Raji (cell line): Measurements from ENCODE around the gene CD59.
A peak's percentile ranks its signal among the peaks of the same experiment; 100 is the strongest.

Source experiments
- POLR2A ChIP-seq: IDR thresholded peaks from 2 replicates; pipeline ENCODE4 v1.6.1; 2011; ENCODE audit warnings: low read depth, low read length, control low read depth; ENCODE audit not compliant: insufficient read depth

CD59 gene

DNA sequence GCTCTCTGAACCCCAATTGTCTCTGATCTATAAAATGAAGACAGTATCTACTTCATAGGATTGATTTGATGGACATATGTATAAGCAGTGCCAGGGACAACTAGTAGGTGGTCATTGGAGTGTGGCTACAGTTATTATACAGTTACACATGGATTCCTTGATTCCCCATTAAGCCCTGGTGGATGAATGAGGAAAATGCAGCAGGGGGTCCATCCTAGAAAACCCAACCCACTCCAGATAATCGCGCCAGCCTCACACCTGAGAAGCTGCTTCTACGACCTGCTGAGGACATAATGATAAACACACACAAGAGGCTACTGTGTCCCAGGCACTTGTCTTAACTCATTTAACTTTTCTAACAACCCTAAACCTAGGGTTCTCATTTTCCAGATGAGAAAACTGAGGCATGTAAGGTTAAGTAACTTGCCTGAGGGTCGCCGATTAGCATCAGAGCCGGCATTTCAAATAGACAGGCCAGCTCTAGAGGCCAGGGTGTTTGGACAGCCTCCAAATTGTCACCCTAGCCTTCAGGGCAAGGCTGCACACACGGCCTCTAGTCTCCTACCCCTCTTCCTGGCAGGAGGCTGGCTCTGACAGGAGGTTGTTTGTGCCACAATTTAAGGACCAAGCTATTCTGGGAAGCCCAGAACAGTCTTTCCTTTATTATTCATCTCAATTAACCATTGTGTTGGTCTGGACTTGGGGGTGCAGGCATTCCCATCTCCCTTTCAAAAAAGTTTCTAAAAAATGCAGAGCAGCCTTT lies 31.8 kb downstream of the CD59 start:
- TF ChIP-seq POLR2A = no peak

DNA sequence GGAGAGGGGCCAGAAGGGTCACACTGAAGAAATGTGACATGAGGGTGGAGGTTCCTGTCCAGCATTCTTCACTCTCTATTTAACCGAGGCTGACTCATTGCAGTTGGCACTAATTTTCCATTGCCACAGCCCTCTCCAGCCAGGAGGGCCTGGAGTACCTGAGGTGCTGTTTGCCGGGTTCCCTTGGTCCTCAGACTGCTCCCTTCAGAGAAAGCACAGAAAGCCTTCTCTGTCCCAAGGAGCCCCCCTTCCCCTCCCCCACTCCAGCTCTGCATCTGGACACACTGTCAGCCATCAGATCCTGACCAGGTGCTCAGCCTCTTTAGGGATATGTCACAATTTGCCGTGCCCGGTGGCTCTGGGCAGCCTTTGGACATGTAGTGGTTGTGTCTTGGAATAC lies 32.4 kb downstream of the CD59 start:
- TF ChIP-seq POLR2A = no peak

DNA sequence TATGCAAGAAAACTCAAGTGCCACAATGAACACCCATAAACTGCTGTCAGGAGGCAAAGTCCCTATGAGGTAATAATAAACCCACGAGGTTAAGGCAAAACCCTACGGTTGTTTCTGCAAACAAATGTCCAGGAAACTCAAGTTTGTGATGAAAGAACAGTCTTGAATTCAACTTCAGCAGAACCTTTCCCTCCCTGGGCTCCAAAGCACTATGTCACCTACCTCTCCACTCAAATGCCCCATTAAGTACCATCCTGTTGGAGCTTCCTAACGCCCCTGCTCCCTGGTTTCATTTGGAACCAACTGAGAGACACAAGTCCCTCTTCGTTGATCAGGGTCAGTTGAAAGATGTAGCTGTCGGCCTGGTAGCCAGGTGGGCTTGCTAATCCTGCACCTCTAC lies 33.0 kb downstream of the CD59 start:
- TF ChIP-seq POLR2A = no peak

DNA sequence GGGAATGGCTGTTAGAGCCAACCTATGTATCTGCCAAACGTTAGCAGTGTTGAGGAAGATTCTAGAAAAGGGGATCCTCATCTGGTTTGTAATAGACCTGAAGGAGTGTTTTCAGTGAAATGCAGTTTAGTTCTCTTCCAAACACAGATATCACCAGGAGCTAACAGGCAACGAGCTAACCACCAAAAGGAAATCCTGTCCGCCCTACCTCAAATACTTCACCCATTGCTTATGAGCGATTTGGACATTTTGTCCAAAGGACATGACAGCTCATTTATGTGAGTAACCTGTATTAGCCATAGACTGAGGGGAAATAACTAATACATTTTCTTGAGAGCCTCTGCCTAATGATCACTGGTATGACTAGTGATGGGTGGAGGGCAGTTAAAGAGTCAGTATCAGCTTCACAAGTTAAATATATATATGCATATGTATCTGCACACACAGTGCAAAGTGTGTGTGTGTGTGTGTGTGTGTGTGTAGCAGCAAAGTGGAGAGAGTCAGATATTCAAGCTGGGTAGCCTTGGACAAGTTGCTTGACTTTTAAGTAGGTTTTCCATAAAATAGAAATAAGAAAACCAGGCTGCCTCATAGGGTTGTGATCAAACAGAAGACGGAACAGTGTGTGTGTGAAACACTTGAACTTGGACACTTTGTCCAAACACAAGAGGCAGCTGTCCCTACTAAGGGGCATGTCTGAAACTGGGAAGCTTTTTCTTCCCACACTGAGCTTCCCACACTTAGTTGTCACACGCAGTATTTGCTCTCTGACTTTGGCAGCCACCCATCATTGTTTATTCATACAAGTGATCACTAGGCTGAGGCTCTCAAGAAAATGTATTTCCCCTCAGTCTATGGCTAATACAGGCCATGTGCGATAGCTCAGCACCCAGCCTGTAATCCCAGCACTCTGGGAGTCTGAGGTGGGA lies 34.7 kb downstream of the CD59 start:
- TF ChIP-seq POLR2A = no peak

DNA sequence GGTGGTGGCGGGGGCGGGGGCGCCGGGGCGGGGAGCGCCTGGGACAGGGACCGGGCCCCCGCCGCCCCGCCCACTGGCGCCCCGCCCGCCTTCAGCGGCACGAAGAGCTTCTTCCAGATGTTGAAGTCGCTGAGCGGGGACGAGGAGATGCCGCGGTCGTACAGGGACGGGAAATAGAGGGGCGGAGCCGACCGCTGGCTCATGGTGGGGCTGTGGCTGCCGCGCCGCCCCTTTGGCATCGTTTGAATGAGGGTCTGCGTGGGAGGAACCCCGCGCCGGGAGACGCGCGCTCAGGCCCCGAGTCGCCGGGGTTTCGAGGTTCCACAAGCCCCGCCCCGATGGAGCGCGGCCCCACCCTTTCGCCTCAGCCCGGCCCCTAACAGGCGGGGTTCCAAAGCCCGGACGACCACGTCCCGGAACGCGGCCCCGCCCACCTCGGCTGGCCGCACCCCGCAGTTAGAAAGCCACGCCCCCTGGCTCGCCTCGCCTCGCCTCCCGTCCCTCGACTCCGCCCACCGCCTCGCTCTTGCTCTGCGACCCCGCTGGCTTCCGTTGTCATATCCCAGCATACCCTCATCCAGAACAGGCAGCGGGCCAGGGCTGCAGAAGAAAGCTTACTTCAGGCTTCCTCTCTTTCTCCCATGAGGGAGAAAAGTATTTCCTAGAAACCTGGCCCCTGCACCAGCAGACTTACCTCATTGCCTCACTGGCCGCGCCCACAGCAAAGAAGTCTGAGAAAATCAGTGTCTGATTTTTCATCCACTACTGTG lies 35.5 kb downstream of the CD59 start, which contains the start of gene C11orf91:
TSS of gene C11orf91 (minus strand) at position 325 of the 770 bp plus-strand sequence. CDS start at position 239, 86 bp downstream.
- peak; percentile 64 for TF ChIP-seq POLR2A

DNA sequence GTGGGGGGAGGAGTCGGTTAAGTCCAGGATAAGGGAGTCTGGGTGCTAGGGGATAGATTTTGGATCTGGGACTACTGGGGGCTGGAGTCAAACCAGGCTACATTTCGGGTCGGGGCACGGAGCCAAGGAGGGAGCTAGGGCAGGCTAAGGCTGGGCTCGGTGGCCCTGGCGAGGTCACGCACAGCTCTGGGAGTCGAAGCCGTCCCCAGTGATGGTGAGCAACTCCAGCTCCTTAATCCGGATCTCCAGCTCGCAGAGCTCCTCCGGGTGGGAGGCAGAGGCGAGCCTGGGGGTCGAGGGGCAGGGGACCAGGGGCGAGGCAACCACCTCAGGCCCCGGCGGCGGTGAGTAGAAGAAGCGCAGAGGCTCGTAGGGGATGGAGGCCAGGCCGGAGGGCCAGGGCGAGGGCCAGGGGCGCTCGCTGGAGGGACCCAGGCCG lies 36.1 kb downstream of the CD59 start:
- TF ChIP-seq POLR2A = no peak

DNA sequence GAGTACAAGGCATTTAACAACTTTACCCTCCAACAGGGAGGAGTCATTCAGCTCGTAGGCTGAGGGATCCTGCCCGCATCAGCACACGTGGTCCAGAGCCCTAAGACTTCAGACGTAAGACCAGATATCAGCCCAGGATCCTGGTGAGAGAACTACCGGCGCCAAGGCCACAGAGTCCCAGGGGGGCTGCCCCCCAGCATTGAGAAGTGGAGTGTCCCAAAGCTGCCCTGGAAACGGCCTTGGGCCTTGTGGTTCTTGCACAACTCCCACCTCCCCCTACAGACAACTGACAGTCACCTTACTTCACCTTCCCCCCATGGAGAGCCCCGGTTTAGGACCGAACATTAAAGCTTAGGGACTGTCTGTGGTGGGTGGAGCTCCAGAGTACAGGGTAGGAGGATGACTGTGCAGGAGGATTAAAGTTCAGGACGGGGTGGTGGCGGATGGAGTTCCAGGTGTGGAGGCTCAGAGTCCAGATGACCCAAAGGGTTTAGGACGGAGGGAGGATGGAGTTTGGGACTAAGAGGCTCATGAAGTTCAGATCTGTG lies 36.6 kb downstream of the CD59 start:
- TF ChIP-seq POLR2A = no peak

DNA sequence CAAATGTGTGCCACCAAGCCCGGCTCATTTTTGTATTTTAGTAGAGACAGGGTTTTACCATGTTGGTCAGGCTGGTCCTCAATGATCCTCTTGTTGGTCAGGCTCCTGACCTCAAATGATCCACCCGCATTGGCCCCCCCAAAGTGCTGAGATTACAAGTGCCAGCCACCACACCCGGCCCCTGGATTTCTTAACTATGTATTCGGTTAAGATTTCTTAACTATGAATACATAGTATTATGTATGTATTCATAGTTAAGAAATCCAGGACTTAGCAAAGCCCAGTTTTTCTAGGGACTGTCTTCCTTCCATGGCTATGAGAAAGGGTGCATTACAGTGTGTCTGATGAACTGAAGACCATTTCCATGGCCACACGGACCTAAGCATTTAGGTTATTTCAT lies 37.3 kb downstream of the CD59 start:
- TF ChIP-seq POLR2A = no peak

DNA sequence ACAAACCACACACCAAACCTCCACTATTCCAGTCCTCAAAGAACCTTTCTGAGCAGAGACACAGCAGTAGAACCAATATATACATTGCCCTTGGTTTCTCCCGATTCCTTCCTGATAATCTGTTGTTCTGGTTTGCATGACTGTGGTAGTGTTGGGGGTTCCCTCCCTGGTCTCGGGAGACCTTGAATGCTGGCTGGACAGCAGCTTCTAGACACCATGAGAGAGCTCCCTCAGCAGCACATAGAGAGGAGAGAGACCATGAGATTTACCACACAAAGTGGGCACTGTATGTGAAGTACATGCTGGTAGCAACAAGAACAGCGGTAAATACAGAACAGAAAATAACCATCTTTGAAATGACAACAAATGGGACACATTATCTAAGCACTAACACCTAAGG lies 38.2 kb downstream of the CD59 start:
- TF ChIP-seq POLR2A = no peak

DNA sequence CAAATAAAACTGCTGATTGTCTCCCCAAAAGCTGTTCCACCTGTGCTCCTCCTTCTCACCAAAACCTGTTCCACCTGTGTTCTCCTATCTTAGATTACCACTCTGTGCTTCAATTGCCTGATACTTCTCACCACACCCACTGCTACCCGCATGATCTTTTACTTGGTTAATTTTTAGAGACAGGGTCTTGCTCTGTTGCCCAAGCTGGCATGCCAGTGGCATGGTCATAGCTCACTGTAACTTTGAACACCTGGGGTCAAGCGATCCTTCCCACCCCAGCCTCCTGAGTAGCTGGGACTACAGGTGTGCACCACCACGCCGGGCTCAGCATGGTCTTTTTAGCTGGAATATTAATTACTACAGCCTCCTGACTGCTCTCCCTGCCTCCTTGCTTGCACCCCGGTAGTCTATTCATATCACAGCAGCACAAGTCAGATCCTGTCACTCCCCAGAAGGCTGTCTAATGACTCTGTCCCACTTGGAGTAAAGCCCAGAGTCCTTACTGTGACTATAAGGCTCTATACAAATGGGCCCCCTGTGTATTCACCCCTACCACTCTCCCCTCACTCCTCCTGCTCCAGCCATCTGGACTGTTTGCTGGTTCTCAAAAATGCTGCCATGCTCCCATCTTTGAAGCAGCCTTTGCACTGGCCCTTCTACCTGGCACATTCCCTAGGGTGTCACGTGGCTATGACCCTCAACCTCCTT lies 39.1 kb downstream of the CD59 start:
- TF ChIP-seq POLR2A = no peak

DNA sequence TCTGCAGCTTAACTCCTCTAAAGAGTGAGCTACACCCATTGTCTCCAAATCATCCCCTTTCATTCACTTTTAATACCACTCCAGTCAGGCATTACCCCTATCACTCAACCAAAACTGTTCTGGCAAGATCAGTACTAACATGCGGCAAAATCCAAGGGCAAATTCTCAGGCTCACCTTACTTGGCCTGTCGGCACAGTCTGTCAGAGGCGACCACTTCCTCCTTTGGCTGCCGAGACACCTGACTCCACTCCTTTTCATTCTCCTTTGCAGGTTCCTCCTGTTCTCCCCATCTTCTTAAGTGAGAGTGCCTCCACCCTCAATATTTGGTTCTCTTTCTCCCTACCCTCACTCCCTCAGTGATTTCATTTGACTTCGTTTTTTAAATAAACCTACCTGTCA lies 39.8 kb downstream of the CD59 start:
- no peak for TF ChIP-seq POLR2A

DNA sequence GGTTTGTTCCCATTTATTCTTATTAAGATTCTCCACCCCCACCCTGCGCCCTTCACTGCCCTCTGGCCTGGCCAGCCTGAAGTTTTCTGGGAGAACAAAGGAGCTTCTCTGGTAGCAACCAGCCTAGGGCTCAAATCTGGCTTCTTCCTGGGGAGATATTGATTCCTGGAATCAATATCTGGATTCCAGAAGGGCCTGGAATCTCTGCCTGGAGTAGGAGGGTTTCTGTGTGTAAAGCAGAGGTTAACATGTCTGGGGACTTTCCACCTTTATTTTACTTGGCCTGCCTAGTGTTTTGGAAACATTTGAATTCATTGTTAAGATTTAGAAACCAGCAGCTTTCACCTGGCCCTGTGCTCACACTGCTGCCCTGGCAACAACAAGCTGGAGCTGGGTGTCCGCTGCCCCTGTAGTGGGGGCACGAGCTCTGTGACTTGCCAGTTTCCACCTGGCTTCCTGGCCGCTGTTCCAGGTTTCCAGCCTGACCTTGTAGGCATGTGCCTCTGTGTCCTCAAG lies 41.1 kb downstream of the CD59 start:
- no peak for TF ChIP-seq POLR2A

DNA sequence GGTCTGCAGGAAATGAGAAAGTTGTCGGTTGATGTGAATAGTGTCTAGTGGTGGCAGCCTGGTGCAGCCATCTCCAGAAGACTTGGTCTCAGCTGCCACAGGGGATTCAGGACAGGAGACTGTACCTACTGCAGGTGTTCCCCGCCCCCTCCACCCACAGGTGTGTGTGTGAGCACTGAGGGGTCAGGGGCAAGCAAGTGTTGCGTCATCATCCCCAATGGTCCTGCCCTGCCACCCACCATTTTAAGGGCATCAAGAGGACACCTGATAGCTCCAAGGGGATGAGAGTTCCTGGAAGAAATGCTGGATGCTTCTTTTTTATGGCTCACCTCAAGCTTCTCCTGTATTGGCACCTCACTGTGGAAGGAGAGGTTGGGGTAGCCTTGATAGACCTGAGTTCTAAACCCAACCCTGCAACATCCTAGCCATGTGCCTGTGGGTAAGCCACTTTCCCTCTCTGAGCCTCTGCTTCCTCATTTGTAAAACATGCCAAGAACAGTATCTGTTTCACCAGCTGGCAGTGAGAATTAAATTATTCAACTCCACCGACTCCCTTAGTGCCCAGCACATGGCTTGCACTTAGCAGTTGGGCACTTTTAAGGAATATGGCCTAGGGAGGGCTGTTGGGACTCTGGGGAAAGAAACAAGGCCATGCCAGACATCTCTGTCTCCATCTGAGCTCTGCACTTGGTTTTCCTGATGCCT lies 41.7 kb downstream of the CD59 start:
- TF ChIP-seq POLR2A = no peak

DNA sequence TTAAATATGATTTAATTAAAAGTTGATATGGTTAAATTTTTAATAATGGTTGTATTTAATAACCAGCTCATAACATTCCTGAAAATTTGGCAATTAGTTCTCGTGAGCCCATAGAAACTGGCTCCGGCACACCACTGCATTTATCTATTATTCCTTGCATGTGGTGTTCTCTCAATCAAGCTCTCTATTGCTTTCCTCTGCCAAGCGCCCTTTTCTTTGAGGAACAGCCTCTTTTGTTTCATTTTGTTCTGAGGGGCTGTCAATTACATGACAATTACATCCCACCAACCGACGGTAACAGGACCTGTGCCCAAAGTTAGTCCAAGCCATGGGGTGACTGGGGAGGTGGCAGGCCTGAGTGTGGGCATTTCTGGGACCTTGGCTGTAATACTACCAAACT lies 43.7 kb downstream of the CD59 start:
- TF ChIP-seq POLR2A = no peak

DNA sequence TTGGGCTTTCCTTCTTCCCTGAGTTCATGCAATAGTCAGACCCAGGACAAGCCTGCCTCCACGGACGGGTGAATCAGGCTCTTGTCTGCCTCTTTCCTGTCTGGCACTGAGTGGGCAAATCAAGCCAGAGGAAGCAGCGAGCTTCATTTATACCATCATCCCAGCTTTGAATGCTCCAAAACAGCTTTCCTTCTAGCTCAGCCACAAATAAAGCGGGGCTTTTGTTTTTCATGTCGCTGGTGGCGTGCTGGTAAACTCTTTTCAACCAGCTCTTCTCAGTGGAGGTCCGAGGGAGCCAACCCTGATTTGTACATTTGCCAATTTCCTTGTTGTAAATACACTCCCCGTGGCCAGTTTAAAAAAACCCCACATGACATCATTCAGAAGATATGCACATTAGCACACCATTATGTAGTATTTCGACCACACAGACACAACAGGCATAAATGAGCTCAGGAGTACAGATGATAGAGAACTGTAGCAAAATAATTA lies 44.2 kb downstream of the CD59 start:
- TF ChIP-seq POLR2A = no peak
